ENCODE data around the gene MALAT1.
"Not testable (repeated sequence)": the region's sequence is repeated elsewhere in the genome, so short reads cannot be mapped to it uniquely, and the experiment has no call there.

The MALAT1 gene

DNA sequence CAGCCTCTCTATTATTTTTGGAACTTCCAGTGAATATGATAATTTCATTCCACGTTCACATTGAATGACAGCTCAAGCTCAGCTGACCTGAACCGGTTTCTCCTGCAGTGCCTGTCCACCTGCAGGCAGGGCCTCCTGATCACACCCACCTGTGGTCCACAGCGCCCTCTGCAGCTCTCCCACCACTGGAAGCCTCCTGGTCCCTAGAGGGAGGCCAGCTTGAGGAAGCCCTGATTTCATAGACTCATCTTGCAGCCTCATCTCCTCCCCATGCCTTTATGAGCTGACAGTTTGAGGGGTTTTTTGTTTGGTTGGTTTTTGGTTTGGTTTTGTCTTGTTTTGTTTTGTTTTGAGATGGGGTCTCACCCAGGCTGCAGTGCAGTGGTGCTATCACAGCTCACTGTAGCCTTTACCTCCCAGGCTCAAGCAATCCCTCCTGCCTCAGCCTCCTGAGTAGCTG, 29.9 kb upstream of the MALAT1 start:
- H3K27ac ChIP-seq (ENCODE audit: low read depth in 2 of 2, low read length in 2 of 2): peak overlapping the region; percentile 24 to 69
- H3K9me3 ChIP-seq (ENCODE audit: control insufficient read depth in 2 of 2, low read length in 2 of 2): no peaks in the 10 kb centered on the region
- no peaks in the 10 kb centered on the region for H3K27me3 ChIP-seq (ENCODE audit: control insufficient read depth in 2 of 2, insufficient read depth in 2 of 2, low read length in 2 of 2)
- H3K36me3 ChIP-seq (ENCODE audit: control insufficient read depth in 2 of 2, insufficient read depth in 2 of 2, low read length in 2 of 2): no peaks in the 10 kb centered on the region
- peaks cover 16 to 20% of the 10 kb centered on the region in 2 donors for H3K4me1 ChIP-seq (ENCODE audit: control insufficient read depth in 2 of 2, insufficient read depth in 2 of 2, low read length in 2 of 2)
- H3K4me3 ChIP-seq (ENCODE audit: low read length in 2 of 2): no peak overlapping the region
- H3K9ac ChIP-seq (ENCODE audit: low read depth in 1 of 2, low read length in 2 of 2): no peak overlapping the region

DNA sequence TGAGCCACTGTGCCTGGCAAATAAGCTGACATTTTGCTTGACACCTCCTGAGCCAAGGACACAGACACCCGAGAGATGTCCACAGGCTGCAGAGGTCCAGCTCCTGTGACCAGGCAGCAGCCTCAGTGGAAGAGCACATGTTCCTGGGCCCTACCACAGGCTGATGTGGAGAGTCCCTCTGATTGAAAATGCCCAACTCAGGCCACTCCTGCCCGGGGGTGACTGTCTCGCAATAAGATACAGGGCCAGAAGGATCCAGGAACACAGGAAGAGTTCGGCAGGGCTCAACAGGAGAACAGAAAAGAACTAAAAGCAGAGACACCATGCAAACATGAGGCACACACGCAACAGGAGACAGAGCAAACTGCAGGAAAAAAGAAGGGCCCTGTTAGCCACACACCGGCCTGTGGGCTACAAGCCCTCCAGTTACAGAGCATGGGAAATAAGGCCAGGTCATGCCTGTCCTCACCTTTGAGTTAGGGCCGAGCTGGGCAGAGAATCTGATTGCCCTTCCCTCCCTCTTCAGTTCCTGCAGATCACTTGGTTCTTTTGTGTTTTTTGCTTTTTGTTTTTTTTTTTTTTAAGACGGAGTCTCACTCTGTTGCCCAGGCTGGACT, 28.3 kb upstream of the MALAT1 start:
- no peaks in the 10 kb centered on the region for H3K27me3 ChIP-seq (ENCODE audit: control insufficient read depth in 2 of 2, insufficient read depth in 2 of 2, low read length in 2 of 2)
- H3K9ac ChIP-seq (ENCODE audit: low read depth in 1 of 2, low read length in 2 of 2): peak overlapping the region; percentile 26 to 30
- H3K4me3 ChIP-seq (ENCODE audit: low read length in 2 of 2): no peak overlapping the region
- H3K9me3 ChIP-seq (ENCODE audit: control insufficient read depth in 2 of 2, low read length in 2 of 2): no peaks in the 10 kb centered on the region
- peaks cover 18 to 25% of the 10 kb centered on the region in 2 donors for H3K4me1 ChIP-seq (ENCODE audit: control insufficient read depth in 2 of 2, insufficient read depth in 2 of 2, low read length in 2 of 2)
- H3K36me3 ChIP-seq (ENCODE audit: control insufficient read depth in 2 of 2, insufficient read depth in 2 of 2, low read length in 2 of 2): no peaks in the 10 kb centered on the region
- peak overlapping the region; percentile 92 to 98 for H3K27ac ChIP-seq (ENCODE audit: low read depth in 2 of 2, low read length in 2 of 2)

DNA sequence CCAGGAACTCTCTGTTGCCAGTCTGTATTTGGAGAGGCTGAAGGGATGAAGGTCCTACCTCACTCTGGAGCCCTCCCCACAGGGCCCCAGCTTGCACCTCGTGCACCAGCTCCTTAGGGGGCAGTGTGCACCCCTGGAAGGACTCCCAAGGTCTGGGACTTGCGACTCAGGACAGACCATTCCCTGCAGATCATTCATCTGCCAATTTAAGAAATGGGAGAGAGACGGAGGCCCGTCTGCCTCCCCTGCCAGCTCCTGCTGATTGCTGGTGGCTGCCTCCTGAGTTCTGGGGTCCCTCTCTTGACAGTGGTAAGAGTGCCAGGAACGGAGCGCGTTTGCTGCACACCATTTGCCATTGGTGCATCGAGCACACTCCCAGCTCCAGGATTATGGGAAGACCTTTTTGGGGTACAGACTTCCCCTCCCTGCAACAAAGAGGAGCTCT, 27.4 kb upstream of the MALAT1 start:
- H3K4me3 ChIP-seq (ENCODE audit: low read length in 2 of 2): peak overlapping the region; percentile 59 to 65
- peak overlapping the region; percentile 73 to 86 for H3K9ac ChIP-seq (ENCODE audit: low read depth in 1 of 2, low read length in 2 of 2)
- no peaks in the 10 kb centered on the region for H3K36me3 ChIP-seq (ENCODE audit: control insufficient read depth in 2 of 2, insufficient read depth in 2 of 2, low read length in 2 of 2)
- H3K27ac ChIP-seq (ENCODE audit: low read depth in 2 of 2, low read length in 2 of 2): peak overlapping the region; percentile 92 to 98
- H3K9me3 ChIP-seq (ENCODE audit: control insufficient read depth in 2 of 2, low read length in 2 of 2): no peaks in the 10 kb centered on the region
- H3K4me1 ChIP-seq (ENCODE audit: control insufficient read depth in 2 of 2, insufficient read depth in 2 of 2, low read length in 2 of 2): peaks cover 22 to 30% of the 10 kb centered on the region in 2 donors
- H3K27me3 ChIP-seq (ENCODE audit: control insufficient read depth in 2 of 2, insufficient read depth in 2 of 2, low read length in 2 of 2): no peaks in the 10 kb centered on the region

DNA sequence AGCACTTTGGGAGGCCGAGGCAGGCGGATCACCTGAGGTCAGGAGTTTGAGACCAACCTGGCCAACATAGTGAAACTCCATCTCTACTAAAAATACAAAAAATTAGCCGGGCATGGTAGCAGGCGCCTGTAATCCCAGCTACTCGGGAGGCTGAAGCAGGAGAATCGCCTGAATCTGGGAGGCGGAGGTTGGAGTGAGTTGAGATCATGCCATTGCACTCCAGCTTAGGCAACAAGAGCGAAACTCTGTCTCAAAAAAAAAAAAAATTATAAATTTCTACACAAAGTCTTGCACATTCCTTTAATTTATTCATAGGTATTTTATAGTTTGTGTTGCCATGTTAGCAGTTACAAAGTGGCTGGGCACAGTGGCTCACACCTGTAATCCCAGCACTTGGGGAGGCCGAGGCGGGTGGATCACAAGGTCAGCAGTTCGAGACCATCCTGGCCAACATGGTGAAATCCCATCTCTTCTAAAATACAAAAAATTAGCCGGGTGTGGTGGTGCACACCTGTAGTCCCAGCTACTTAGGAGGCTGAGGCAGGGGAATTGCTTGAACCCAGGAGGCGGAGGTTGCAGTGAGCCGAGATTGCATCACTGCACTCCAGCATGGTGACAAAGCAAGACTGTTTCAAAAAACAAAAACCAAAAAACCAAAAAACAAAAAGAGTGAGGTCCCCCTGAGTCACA, 26.1 kb upstream of the MALAT1 start:
- H3K9me3 ChIP-seq (ENCODE audit: control insufficient read depth in 2 of 2, low read length in 2 of 2); H3K4me3 ChIP-seq (ENCODE audit: low read length in 2 of 2); H3K27me3 ChIP-seq (ENCODE audit: control insufficient read depth in 2 of 2, insufficient read depth in 2 of 2, low read length in 2 of 2); H3K36me3 ChIP-seq (ENCODE audit: control insufficient read depth in 2 of 2, insufficient read depth in 2 of 2, low read length in 2 of 2): not testable (repeated sequence)
- Histone ChIP-seq H3K4me1 (ENCODE audit: control insufficient read depth in 2 of 2, insufficient read depth in 2 of 2, low read length in 2 of 2) (peaks cover 29 to 39% of the 10 kb centered on the region in 2 donors), H3K9ac (ENCODE audit: low read depth in 1 of 2, low read length in 2 of 2) (peak overlapping the region; percentile 41 to 86), H3K27ac (ENCODE audit: low read depth in 2 of 2, low read length in 2 of 2) (peak overlapping the region; percentile 92 to 98)

DNA sequence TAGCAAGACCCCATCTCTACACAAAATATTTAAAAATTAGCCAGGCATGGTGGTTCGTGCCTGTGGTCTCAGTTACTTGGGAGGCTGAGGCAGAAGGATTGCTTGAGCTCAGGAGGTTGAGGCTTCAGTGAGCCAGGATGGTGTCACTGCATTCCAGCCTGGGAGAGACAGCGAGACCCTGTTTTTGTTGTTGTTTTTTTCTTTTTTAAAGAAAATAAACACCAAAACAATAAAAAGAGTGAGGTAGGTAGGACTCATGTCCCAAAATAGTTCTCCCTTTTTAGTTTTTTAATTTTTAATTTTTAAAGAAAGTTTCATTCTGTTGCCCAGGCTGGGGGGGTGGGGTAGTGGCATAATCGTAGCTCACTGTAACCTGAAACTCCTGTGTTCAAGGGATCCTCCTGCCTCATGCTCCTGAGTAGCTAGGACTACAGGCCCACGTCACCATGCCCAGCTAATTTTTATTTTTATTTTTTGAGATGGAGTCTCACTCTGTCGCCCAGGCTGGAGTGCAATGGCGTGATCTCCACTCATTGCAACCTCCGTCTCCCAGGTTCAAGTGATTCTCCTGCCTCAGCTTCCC, 25.5 kb upstream of the MALAT1 start:
- no peaks in the 10 kb centered on the region for H3K9me3 ChIP-seq (ENCODE audit: control insufficient read depth in 2 of 2, low read length in 2 of 2)
- H3K9ac ChIP-seq (ENCODE audit: low read depth in 1 of 2, low read length in 2 of 2): no peak overlapping the region
- H3K27ac ChIP-seq (ENCODE audit: low read depth in 2 of 2, low read length in 2 of 2): peak overlapping the region; percentile 42 to 70
- peaks cover 35 to 44% of the 10 kb centered on the region in 2 donors for H3K4me1 ChIP-seq (ENCODE audit: control insufficient read depth in 2 of 2, insufficient read depth in 2 of 2, low read length in 2 of 2)
- no peaks in the 10 kb centered on the region for H3K36me3 ChIP-seq (ENCODE audit: control insufficient read depth in 2 of 2, insufficient read depth in 2 of 2, low read length in 2 of 2)
- no peak overlapping the region for H3K4me3 ChIP-seq (ENCODE audit: low read length in 2 of 2)
- H3K27me3 ChIP-seq (ENCODE audit: control insufficient read depth in 2 of 2, insufficient read depth in 2 of 2, low read length in 2 of 2): no peaks in the 10 kb centered on the region

DNA sequence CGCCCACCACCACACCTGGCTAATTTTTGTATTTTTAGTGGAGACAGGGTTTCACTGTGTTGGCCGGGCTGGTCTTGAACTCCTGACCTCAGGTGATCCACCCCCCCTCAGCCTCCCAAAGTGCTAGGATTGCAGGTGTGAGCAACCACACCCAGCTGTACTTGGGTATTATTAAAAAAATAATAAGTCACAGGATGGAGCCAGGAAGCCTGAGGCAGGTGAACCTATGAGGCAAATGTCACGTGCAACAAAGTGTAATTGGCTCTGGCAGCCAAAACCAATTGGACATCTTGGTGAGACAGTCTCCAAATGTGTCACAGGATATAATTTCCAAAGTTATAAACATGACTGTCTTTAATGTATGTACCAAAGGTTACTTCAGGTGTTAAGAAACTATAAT, 24.0 kb upstream of the MALAT1 start:
- H3K36me3 ChIP-seq (ENCODE audit: control insufficient read depth in 2 of 2, insufficient read depth in 2 of 2, low read length in 2 of 2): no peaks in the 10 kb centered on the region
- H3K4me1 ChIP-seq (ENCODE audit: control insufficient read depth in 2 of 2, insufficient read depth in 2 of 2, low read length in 2 of 2): peaks cover 47 to 54% of the 10 kb centered on the region in 2 donors
- no peaks in the 10 kb centered on the region for H3K27me3 ChIP-seq (ENCODE audit: control insufficient read depth in 2 of 2, insufficient read depth in 2 of 2, low read length in 2 of 2)
- peak overlapping the region; percentile 50 to 100 for H3K27ac ChIP-seq (ENCODE audit: low read depth in 2 of 2, low read length in 2 of 2)
- H3K9me3 ChIP-seq (ENCODE audit: control insufficient read depth in 2 of 2, low read length in 2 of 2): no peaks in the 10 kb centered on the region
- no peak overlapping the region for H3K9ac ChIP-seq (ENCODE audit: low read depth in 1 of 2, low read length in 2 of 2)
- H3K4me3 ChIP-seq (ENCODE audit: low read length in 2 of 2): no peak overlapping the region

DNA sequence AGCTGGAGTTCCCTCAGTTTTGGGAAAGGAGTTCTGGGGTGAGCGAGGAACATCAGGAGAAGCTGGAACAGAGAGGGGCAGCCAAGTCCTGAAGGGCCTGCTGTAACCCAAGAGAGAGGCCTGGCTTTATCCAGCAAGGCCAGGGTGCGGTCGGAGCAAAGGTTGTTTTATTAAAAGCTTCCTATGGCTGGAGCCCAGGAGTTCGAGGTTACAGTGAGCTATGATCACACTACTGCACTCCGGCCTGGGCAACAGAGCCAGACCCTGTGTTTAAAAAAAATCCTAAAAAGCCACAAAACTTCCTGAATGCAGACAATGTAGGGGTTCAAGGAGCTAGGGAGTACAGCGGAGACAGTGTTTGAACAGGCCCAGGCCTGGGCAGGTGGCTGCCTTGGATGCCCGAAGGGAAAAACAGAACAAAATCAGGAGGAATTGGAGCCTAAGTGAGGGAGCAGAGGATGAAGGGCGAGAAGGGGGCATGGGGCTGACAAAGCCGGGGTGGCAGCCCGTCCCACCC, 22.2 kb upstream of the MALAT1 start:
- no peaks in the 10 kb centered on the region for H3K36me3 ChIP-seq (ENCODE audit: control insufficient read depth in 2 of 2, insufficient read depth in 2 of 2, low read length in 2 of 2)
- H3K27ac ChIP-seq (ENCODE audit: low read depth in 2 of 2, low read length in 2 of 2): peak overlapping the region; percentile 100
- H3K4me1 ChIP-seq (ENCODE audit: control insufficient read depth in 2 of 2, insufficient read depth in 2 of 2, low read length in 2 of 2): peaks cover 44 to 51% of the 10 kb centered on the region in 2 donors
- H3K27me3 ChIP-seq (ENCODE audit: control insufficient read depth in 2 of 2, insufficient read depth in 2 of 2, low read length in 2 of 2): no peaks in the 10 kb centered on the region
- H3K9ac ChIP-seq (ENCODE audit: low read depth in 1 of 2, low read length in 2 of 2): peak overlapping the region; percentile 97 to 99
- H3K4me3 ChIP-seq (ENCODE audit: low read length in 2 of 2): peak overlapping the region; percentile 85 to 95
- H3K9me3 ChIP-seq (ENCODE audit: control insufficient read depth in 2 of 2, low read length in 2 of 2): no peaks in the 10 kb centered on the region

DNA sequence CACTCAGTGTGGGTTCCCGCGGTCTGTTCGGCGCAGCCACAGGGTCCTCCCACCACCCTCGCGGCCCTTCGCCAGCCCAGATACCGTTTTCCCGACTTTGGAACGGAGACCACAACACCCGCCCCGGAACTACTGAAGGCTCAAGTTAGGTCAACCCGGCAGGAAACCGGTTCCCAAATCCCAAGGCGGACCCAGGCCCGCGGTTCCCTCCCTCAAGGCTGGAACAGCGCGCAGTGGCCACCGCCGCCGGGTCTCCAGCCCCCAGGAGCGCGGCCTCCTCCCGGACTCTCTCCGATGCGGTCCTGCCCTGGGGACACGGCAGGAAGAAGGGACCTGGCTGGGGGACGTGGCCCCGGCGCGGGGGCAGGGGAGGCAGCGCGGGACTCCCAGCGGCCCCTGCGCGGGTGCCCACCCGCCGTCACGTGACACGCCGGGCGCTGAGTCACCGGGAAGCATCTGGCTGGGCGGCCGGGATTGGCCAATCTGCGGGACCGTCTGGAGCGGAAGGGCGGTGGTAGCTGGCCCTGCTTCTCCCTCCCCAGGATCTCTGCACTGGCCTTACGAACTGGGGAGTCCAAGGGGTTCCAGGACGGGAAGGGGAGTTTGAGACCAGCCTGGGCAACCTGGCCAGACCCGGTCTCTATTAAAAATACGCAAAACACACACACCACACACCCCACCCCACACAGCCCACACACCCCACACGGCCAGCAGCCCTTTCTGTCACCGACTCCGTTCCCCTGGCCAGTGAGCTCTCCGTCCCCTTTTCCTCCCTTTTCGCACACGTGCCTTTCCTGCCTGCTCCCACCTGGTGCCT, 21.5 kb upstream of the MALAT1 start:
- Histone ChIP-seq H3K27me3 (ENCODE audit: control insufficient read depth in 2 of 2, insufficient read depth in 2 of 2, low read length in 2 of 2) (no peaks in the 10 kb centered on the region), H3K27ac (ENCODE audit: low read depth in 2 of 2, low read length in 2 of 2) (peak overlapping the region; percentile 100), H3K4me3 (ENCODE audit: low read length in 2 of 2) (peak overlapping the region; percentile 85 to 95), H3K9me3 (ENCODE audit: control insufficient read depth in 2 of 2, low read length in 2 of 2) (no peaks in the 10 kb centered on the region), H3K36me3 (ENCODE audit: control insufficient read depth in 2 of 2, insufficient read depth in 2 of 2, low read length in 2 of 2) (no peaks in the 10 kb centered on the region), H3K4me1 (ENCODE audit: control insufficient read depth in 2 of 2, insufficient read depth in 2 of 2, low read length in 2 of 2) (peaks cover 39 to 44% of the 10 kb centered on the region in 2 donors), H3K9ac (ENCODE audit: low read depth in 1 of 2, low read length in 2 of 2) (peak overlapping the region; percentile 99)

DNA sequence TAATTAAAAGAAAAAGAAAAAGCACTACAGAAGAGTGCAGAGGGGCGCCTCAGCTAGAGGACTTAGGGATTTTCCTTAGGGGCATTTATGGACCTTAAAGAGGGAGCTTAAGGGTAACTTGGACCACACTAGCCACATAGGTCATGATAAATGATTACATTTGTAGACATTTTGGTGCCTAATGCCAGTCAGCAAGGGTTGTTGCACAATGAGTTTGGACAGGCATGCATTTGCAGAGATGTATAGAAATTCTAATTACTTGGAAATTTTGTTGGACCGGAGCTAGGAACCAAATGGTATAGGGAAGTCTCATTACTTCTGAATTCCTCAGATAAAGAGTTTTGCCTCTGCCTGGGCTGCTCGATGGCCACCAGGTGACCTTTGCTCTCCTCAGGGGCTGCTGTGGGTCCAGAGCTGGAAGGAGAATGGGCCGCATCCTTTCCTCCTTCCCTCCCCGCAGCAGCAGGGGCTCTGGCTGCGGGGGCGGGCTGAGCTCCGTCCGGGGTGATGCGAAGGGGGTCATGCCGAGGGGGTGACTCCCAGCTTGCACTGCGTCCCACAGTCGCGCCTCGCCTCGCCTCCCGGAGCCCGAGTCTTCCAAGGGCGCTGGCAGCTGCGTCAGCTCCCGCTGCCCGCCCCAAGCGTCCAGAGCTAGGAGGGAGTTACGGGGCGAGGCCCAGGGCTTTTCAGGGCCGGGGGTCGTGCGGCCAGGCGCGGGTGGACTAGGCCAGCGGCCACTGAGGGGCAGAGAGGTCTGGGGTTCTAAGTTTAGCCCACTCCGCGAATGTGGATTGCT, 20.3 kb upstream of the MALAT1 start:
- peaks cover 36 to 43% of the 10 kb centered on the region in 2 donors for H3K4me1 ChIP-seq (ENCODE audit: control insufficient read depth in 2 of 2, insufficient read depth in 2 of 2, low read length in 2 of 2)

More for the DNA sequence above, 20.3 kb upstream of the MALAT1 start:
- Histone ChIP-seq H3K4me3 (ENCODE audit: low read length in 2 of 2) (peak overlapping the region; percentile 39 to 57), H3K36me3 (ENCODE audit: control insufficient read depth in 2 of 2, insufficient read depth in 2 of 2, low read length in 2 of 2) (no peaks in the 10 kb centered on the region), H3K9me3 (ENCODE audit: control insufficient read depth in 2 of 2, low read length in 2 of 2) (no peaks in the 10 kb centered on the region), H3K9ac (ENCODE audit: low read depth in 1 of 2, low read length in 2 of 2) (peak overlapping the region; percentile 69 to 99), H3K27ac (ENCODE audit: low read depth in 2 of 2, low read length in 2 of 2) (peak overlapping the region; percentile 100), H3K27me3 (ENCODE audit: control insufficient read depth in 2 of 2, insufficient read depth in 2 of 2, low read length in 2 of 2) (no peaks in the 10 kb centered on the region)
